ENCODE results near the gene MRGPRG.

Gene MRGPRG

DNA sequence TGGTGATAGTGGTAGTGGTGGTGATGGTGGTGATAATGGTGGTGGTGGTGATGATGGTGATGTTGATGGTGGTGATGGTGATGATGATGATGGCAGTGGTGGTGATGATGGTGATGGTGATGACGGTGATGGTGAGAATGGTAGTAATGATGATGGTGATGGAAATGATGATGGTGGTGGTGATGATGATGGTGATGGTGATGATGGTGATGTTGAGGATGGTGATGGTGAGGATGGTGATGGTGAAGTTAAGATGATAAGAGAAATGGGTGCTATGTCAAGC, 11.8 kb downstream of the MRGPRG start:
- DNase-seq (ENCODE audit: low spot score) = no peak

DNA sequence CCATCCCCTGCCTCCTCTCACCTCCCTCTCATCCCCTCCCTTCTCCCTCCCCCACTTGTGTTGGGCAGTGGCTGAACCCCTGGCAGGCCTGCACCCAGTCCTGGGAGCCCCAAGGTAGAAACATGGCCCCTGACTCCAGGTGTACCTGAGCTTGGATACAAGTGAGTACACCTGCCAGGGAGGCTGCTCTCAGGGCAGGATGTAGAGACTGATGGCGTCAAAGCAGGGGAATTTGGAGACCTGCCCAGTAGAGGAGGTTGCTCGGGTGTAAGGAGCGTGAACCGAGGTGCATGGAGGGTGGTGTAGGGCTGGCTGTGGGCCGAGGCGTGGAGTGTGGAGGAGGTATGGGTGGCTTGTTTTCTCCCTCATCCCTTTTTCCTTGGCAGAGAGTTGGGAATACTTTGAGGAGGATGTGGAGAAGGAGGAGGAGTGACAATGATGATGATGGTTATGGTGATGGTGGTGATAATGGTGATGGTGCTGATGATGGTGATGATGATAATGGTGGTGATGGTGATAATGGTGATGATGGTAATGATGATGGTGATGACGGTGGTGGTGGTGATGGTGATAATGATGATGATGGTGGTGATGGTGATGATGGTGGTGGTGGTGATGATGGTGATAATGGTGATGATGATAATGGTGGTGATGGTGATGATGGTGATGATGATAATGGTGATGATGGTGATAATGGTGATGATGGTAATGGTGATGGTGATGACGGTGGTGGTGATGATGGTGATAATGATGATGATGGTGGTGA, 12.3 kb downstream of the MRGPRG start:
- DNase-seq (ENCODE audit: low spot score) = no peak

DNA sequence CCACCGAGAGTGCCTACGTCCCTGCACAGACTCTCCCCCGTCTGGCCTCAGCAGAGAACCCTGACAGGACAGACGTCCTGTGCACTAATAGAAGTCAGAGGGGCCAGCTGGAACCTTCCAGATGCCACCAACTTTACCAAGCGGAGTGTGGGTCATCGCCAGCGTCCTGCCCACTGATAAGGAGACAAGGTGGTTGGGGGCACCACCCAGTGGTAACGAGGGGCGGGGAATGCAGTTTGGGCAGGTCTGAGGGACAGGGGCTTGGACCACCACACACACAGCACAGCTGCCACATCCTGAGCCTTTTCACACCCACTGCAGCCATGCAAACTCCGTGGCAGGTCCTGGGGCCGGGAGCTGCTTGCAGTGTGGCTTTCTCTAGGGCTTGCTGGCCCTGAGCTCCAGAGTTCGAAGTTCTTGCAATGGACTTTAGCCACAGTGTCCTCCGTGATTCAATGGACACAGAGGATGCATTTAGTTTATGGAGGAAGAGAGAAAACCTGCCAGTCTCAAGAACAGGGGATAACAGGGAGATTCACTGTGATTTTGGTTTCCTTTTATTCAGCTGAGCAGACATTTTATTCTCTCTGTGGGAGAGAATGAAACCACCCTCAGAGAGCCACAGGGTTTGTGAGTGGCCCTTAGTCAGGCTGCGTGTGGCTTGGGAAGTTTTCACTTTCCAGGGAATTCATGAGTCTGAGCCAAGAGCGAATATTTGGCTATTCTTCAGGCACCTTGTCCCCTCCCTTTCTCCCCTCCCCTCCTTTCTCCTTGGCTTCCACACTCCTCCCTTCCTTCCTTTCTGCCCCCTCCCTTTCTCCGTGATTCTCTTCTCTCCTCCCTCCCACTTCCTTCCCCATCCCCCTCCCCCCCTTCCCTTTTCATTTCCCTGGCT, 13.1 kb downstream of the MRGPRG start:
- no peak for DNase-seq (ENCODE audit: low spot score)

DNA sequence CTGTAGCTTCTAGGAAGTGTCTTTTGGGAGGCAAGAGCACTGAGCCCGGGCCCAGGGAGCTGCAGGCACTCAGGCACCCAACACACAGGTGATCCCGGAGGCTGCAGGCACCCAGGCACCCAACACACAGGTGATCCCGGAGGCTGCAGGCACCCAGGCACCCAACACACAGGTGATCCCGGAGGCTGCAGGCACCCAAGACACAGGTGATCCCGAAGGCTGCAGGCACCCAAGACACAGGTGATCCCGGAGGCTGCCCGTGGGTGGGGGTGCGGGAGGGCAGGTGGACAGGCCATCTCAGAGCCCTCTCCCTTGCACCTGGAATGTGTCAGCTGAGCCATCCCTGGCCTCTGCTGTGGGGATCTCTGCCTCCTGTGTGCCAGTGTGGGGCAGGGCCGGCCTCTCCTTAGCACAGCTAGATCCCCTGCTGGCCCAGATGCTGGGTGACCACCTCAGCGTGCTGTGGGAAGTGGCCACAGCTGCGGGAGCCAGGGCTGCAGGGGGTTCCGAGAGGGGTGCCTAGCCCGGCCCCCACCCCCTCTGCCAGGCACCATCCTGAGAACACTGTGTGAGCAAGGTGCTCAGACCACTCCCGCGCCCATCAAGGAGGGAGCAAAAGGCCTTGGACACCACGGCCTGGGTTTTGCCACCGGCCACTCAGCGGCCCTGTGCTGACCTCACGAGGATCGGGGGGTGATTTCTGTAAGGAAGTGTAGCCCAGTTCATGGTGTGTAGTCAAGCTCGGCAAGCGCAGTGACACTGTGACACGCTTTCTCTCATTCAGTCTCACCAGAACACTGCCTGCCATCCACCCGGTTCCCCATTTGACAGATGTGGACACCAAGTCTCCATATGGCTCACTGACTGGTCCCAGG, 14.2 kb downstream of the MRGPRG start:
- DNase-seq (ENCODE audit: low spot score) = no peak

DNA sequence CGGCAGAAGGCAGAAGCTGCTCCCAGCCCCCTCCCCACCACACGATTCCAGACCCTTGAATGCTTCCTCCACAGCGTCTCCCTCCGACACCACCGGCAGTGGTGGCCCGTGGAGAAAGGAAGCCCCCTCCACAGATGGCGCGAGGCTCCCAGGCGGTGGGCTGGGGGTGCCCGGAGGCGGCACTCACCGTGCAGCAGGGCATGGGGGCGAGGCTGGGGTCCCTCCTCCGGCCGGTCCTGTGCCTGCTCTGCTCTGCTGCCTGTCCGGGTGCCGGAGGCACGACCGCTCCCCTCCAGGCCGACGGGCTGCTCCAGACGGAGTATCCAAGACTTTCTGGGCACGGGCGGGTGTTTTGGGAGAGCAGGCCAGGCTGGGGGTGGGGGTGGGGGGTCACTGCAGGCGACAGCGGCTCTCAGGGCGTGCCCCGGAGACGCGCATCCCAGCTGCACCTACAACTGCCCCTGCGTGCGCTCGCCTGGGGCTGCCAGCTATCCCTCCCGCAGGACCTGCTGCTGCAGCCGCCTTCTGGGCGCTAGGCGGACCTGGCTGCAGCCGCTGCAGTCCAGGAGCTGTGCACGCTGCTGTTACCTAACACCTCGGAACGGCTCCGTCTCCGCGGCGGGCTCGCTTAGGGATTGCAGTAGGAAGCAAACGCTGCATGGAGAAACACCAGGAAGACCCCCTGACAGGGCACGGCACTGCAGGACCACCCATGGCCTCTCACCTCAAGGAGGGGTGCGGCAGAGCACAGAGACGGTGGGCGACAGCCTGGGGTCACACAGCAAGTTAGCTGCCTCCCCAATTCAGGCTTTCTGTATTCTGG, 15.2 kb downstream of the MRGPRG start:
- no peak for DNase-seq (ENCODE audit: low spot score)

DNA sequence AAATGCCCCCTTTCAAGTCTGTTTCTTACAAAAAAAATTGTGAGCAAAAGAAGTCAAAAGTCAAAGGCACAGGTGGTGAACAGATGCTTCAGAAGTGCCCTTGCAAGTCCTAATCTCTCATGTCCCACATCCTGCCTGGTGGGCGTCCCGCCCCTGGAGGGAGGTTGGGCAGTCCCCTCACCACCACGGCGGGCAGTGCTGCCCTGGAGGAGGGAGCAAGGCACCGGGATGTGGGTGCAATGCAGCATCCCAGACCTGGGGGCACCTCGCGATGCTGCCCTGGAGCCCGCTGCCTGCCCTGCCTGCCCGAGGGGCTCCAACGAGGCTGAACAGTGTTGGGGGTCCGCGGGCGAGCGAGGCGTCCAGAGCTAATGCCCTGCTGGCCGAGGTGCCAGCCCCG, 15.9 kb downstream of the MRGPRG start:
- no peak for DNase-seq (ENCODE audit: low spot score)

DNA sequence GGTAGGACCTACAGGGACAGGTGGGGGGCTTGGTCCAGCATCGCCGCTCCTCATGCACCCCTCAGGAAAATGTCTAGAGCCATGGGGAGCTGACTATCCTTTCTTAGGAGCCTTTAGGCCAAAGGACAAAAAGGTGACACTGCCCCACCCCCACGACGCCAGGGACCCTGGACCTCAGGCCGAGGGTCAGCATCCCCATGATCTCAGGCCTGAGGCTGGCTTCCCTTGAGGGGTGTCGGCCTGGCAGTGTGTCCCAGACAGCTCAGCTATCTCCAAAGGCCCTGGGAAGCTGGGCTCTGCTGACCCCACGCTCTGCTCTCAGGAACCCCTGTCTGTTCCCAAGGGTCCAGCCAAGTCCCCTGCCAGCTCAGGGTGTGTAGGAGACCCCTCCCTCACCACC, 16.3 kb downstream of the MRGPRG start:
- DNase-seq (ENCODE audit: low spot score) = no peak

DNA sequence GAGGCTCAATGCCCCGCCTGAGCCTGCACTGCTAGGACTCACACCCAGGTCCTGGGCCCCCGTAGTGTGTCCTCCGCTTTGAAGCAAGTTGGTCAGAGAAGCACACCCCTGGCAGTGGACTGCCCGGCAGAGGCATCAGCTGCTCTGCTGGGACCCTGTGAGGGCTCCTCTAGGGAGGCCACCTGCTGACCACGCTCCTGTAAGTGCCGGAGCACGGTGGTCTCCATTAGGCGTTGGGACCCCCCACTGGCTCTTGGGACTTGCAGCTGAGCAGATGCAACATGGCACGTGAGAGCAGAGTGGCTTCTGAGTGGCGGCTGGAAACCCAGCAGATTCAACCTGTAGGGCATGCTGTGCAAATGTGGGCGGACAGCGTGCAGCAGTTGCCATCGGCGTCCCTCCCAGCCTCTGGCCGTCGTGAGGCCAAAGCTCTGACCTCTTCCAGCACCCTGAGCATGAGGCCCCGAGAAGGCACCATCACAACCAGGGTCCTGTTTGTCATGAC, 16.9 kb downstream of the MRGPRG start:
- no peak for DNase-seq (ENCODE audit: low spot score)

DNA sequence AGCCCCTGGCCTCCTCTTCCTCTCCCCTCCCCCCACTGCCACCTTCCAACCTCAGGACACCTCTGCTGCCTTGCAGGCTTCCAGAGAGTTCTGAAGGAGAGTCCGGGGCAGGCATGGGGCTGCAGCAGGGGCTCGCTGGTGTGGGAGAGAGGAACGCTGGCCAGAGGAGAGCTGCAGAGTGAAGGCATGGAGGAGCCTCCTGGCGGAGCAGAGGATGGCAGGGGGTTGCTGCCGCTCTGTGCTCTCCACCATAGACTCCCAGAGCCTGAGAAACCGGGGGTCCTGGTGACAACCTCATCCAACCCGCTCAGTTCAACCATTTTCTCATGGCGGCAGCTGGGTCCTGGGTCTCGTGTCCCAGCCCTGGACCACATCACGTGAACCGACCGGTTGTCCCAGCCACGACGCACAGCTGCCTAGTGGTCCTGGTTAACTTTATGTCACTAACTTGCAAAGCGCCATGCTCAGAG, 17.5 kb downstream of the MRGPRG start:
- no peak for DNase-seq (ENCODE audit: low spot score)

DNA sequence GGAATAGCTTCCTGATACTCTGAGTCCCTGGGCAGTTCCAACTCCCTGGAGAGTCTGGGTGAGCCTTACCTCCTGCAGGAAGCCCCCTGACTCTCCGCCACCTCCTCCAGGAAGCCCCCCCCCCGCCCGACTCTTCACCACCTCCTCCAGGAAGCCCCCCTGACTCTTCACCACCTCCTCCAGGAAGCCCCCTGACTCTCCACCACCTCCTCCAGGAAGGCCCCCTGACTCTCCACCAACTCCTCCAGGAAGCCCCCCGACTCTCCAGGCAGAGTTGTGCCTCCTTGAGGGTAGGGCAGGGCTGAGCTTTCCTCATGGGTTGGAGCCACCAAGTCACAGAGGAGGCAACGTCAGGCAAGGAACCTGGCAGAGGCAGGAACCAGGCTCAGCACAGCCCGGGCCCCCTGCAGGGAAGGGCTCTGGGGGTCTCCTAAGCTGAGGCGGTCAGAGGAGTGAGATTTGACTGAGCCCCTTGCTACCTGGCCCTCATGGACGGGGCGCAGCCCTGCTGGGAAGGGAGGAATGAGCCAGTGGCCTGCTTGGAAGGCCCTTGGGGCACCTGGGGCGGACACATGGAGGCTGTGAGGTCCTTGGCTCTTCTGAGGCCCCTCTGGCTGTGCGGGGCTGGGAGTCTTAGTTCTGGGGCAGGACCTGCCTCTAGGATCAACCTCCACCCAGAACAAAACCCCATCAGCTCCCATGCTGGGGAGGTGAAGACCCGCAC, 18.1 kb downstream of the MRGPRG start:
- DNase-seq (ENCODE audit: low spot score) = no peak

DNA sequence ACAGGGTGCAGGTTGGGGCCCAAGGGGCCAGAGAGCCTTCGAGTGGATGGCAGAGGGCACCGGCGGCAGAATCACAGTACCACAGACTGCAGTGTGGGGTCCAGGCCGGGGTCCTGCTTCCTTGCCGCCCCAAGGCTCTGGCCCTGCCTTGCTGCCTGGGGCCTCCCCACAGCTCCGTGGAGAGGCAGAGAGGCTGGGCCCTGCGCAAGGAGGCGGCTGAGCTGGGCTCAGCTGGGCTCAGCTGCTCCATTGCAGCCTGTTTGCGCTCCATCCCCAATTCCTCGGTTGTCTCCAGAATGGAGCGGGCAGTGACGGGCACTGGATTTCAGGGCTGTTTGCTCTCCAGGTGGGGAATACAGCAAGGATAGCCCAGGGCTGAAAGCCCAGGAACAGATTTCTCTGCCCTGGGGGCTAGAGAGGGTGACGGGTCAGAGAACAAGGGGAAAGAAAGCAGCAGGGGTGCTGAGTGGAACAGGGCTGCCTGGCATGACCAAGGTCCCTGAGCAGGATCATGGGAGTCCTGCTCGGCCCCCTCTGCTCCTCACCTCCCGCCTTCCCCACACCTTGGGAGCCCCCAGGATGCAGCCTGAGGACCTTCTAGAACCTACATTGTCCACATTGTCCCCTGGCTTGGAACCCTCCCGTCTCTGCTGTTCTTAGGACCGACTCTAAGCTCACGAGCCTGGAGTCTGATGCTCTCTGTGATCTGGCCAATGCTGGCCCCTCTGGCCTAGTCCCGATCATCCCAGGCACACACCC, 18.9 kb downstream of the MRGPRG start:
- DNase-seq (ENCODE audit: low spot score) = no peak

DNA sequence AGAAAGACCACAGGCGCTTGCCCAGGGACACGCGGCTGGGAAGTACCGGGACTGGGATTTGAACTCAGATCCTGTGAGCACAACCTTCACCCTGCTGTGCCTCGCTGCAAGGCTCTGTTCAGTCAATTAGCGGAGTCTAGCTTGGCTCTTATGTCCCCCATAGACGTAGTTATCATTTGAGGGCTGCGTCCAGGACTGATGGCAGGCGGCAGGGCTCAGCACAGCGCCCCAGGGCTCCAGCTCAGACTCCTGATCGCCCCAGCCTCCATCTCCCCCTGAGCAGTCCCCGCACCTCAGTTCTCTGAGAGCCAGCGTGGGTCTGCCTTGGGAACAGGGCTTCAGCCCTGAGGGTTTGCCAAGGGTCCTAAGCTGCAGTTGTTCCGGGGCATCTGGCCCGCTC, 19.8 kb downstream of the MRGPRG start:
- DNase-seq (ENCODE audit: low spot score) = no peak

DNA sequence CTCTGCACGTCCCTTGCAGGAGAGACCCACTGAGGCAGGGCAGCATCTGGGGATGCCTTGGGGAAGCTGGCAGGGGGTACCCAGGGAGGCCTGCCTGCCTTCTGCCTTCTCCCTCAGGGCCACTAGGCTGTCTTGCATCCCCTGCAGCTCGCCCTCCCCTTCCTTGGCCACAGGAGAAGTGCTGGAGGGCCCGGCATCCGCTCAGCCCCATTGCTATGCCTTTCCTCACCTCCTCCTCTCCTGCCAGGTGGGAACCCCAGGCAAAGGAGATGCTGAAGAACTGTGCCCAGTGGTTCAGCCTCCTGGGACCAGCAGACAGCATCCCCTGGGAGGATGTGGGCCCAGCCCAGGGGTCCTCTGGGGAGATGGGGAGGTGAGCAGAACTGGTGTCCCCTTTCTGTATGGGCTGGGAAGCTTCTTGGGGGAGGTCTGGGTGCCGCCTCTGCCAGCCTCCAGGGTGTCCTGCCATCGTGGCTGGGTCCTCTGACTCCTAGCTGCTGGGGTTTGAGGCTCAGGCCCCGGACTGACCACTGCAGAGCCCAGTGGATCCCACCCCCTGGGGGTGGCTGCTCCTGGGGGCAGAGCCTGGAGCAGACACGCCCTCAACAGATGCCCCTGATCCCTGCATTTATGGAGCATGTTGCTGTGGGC, 20.6 kb downstream of the MRGPRG start:
- DNase-seq (ENCODE audit: low spot score) = no peak

DNA sequence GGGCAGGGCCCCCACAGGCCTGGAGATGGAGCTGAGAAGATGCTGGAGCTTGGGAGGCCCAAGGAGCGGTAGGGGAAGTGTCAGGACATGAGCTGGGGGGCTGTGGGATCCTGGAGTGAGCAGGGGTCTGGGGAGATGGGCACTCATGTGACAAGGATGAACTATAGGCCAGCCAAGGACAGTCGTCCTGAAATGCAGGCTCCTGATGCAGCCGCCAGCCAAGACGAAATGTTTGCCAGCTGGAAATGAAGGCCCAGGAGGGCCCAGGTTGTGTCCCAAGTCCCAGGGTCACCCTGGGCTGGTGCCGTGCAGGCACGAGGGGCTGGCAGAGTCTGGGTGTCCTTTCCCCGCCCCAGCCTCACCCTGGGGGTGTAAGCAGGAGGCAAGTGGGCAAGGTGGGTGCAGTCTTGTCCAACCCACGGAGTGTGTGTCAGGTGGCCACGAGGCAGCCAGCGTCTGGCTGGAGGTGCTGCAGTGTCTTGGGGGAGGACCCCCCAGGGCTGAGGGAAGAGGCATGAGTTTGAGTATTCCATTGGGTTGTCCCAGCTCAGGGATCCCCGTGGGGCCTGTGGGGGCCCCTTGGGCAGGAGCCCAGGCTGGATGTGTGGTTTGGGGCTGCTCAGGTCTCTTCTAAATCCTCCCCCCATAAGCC, 21.4 kb downstream of the MRGPRG start:
- no peak for DNase-seq (ENCODE audit: low spot score)

DNA sequence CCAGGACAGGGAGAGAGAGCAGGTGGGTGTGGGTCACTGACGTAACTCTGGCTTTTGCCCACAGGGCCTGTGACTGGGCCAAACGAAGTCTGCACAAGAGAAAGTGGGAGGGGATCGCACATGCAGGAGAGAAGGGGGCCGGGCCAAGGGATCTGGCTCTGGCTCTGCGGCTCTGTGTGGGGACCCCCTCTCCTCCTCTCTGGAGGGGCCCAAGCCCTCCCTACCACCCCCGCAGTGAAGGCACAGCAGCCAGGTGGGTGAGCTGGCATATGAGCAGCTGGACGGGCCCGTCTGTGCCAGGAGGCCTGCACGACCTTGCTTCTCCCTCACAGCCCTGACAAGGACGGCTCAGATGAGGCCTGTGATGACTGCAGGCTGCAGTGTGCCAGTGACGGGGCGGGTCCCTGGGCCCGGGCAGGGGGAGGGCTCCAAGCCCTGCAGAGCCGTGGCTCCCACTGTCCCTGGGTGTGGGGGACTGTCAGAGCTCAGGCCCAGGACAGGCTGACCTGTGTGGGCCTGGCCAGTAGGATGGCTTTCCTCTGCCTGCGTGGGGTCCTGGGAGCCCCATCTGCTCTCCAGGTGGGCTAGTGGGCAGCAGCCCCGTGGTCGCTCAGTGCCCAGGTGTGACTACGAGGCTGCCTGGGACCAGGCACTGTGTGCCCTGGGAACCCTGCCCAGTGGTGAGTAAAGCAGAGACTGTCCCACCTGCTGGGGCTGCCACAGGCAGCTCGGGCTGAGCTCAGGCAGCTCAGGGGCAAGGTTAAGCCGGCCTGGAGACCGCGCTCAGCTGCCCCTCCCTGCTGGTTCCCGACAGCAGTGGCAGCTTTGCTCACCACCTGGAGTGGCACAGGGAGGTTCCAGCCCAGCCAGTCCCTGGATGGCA, 22.2 kb downstream of the MRGPRG start:
- no peak for DNase-seq (ENCODE audit: low spot score)

DNA sequence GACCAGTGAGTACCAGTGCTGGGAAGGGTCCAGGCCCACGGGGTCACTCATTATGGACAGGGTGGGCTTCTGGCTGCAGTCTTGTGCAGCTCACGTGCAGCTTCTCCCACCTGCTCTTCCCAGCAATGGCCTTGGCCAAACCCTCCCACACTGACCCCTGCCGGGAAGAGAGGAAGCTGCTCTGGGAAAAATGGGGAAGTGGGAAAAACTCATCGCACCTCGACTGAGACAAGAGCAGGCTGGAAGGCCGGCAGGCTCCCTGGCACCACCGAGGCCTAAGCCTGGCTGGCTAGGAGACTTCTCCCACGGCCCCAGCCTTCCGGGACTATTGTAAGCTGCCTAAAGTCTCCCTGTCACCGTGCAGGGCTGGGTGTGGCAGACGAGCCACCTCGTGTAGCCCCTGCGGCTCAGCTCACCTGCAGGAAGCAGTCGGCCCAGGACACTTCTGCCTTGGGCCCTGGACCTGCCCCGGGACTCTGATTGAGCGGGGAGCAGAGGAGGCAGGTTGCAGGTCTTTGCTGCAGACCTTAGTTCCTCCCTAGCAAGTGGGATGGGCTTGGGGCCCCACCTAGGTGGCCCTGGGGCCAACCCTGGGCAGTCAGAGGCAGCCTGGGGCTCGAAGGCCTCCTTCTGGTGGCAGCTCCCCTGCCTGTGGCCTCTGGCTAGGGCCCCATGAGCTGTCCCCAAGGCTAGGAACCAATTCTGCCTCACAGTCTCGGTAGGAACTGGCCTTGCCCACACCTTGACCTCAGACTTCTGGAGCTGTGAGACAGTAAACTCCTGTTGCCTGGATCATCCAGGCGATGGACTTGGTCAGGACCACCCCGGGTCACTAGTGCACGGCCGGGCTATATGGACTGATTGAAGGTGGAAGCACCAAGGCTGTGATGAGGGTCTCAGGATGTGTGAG, 23.1 kb downstream of the MRGPRG start:
- DNase-seq (ENCODE audit: low spot score) = no peak

Measured in SW480 (cell line).